ENCODE results near the gene SDK1.
"Not testable (repeated sequence)": the region's sequence is repeated elsewhere in the genome, so short reads cannot be mapped to it uniquely, and the experiment has no call there.

SDK1 gene

GRCh38 chr7:4198301-4198700 is 897.2 kb downstream of the SDK1 start:
- no peak for DNase-seq

- no peak for DNase-seq
These were observed 899.6 kb downstream of the SDK1 start for GRCh38 chr7:4200546-4201094.

- DNase-seq = no peak
These were observed 900.5 kb downstream of the SDK1 start for GRCh38 chr7:4201566-4201965.

DNA sequence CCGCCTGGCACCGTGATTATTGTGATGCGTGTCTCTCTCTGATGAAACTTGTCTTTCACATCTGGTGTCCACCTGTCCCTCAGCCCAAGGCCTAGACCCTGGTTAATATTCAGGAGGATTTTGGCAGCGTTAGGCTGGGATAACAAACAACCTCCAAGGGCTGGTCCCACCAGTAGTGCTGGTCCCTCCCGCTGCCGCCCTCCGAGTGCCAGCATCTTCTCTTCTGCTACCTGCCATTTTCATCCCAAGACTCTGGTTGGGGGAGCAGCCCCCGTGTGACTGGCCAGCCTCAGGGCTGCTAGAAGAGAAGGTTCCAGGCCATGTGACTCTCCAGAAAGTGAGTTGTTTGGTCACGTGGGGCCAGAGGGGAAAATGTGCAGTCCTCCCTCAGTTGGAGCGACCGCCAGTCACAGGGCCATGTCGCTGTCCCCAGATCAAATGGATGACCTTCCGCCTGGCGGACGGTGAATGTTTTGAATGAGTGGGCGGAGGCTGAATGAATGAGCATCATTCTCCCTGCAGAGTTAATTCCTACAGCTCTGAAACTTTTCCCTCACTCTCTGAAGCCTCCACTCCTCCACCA is 901.2 kb downstream of the SDK1 start:
- DNase-seq = no peak

GRCh38 chr7:4202954-4203353 is 901.9 kb downstream of the SDK1 start:
- no peak for DNase-seq

- no peak for DNase-seq
These were observed 902.8 kb downstream of the SDK1 start for GRCh38 chr7:4203626-4204512.

- DNase-seq = no peak
These were observed 903.6 kb downstream of the SDK1 start for GRCh38 chr7:4204513-4205165.

- DNase-seq = no peak
These were observed 904.8 kb downstream of the SDK1 start for GRCh38 chr7:4205828-4206227.

- DNase-seq = no peak
These were observed 906.0 kb downstream of the SDK1 start for GRCh38 chr7:4207011-4207410.

DNA sequence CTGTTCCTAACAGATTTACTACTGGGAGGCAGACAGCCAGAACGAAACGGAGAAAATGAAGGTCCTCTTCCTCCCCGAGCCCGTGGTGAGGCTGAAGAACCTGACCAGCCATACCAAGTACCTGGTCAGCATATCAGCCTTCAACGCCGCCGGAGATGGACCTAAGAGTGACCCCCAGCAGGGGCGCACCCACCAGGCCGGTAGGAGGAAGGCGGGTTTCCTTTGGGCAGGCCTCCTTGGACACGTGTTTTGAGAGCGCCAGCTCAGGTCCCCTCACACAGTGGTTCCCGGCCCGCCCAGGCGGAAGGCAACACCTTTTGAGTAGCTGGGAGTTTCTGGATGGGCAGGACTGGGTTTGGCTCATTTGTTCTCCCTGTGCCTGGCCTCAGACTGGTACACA is 907.0 kb downstream of the SDK1 start:
- DNase-seq = no peak

DNA sequence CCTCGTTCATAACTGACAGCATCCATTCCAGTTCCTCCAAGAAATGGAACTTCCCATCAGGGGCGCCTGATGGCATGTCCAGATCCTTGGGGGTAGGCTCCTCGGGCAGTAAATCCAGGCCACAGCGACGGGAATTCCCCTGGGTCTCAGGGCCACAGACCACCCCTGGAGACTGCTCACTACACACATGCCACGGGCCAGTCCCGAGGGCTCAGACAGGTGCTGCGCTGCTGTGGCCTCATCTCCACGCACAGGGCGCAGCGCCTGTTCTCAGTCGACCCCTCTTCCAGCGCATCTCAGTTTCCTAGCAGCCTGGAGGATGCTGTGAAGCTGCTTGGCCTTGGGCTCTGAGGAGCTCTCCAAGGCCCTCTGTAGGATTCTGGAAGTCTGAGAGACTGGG is 907.5 kb downstream of the SDK1 start:
- DNase-seq = no peak

GRCh38 chr7:4209126-4209525 is 908.1 kb downstream of the SDK1 start:
- no peak for DNase-seq

DNA sequence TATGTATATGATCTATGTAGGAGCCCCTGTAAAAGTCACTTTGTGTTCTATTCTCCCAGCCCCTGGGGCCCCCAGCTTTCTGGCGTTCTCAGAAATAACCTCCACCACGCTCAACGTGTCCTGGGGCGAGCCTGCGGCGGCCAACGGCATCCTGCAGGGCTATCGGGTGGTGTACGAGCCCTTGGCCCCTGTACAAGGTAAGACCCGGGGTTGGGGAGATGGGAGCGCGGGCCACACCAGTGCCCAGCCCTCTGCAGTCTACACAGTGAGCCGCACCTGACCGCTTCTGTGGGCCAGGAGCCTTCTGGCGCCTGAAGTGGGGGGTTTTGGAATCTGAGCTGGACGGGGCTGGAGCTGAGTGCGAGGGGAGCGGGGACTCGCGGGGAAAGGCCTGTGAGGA is 908.9 kb downstream of the SDK1 start:
- no peak for DNase-seq

DNA sequence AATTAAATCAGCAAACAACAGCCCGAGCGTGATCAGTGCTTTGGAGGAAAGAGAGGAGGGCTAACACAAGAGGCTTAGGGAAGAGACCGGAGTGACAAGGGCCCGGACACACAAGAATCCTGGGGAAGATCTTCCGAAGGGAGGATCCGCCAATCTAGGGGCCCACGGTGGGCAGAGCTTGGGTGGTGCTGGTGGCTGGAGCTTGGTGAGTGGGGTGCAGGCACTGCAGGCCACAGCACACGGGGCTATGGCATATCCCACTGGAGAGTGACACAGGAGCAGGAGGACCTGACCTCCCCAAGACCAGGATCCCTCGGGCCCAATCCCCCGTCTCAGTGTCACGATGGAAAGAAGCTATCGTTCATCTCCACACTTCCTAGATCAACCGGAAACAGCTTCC is 909.8 kb downstream of the SDK1 start:
- DNase-seq = no peak

DNA sequence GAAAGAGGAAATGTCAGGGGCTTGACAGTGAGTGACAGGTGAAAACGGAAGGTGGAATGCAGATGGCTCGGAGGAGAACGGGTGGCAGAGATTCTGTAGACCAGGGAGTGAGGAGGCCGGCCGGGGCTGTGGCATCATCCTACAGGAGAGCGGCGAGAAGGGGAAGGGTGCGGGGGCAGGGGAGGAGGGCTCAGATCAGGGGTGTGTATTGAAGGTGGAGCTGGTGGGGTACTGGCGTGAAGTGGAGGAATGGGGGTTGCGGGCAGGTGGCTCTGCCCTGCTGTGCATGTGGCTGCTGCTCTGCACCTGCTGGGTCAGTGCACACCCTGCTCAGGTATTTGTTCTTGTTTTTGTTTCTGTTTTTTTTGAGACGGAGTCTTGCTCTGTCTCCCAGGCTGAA is 910.2 kb downstream of the SDK1 start:
- DNase-seq = no peak

DNA sequence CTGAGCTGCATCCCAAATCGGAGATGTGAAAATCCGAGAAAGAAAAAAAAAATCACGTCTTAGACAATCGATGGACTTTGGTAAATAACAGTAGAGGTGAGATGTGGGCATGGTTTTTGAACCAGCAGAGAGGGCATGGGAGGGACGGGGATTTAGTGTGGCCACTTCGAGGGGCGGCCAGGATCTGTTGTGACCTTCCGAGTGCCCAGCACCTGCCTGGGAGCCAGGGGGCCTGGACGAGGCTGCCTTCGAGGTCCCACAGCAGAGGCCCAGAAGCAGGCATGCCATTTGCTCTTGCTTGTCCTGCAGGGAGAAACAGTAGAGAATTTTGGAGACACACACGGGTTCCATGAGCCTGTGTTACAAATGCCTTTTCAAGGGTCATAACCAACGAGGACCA is 911.3 kb downstream of the SDK1 start:
- DNase-seq = no peak

DNA sequence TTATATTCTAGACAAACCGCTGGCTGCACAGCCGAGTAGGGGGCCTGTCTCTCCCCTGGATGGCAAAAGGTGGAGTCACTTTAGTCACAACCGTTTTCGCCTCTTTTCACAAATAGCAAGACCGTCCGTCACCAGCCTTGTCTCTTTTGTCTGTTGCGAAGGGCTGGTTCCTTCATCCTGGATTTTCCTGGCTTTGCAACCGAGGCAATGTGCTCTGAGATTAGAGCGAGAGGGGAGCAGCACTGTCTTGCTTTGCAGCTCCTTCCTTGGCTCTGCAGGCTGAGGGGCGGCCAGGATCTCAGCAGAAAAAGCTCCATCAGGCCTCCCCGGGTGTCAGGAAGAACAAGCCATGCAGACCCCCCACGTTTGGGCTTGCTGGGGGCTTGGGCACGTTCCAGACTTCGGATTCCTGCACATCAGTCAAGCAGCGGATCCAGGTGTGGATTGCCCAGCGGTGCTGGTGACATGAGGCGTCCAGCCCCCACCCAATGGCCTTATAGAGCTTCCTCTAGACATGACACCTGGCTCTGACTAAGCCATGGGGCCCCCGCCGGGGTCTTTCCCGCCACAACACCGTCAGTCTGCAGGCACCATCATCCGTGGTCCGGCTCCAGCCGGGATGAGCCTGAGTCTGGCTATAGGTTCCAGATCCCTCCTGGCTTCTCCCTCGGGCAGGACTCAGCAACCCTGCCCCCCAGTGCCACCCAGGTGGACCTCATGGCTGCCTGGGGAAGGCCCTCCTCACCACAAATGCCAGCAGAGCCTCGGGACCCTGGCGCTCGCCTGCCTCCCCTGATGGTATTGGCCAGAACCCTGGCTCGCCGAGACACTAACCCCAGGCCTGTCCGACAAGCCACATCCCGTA is 913.5 kb downstream of the SDK1 start:
- DNase-seq = no peak

GRCh38 chr7:4215176-4215720 is 914.2 kb downstream of the SDK1 start:
- DNase-seq = no peak

GRCh38 chr7:4216016-4216415 is 915.0 kb downstream of the SDK1 start:
- DNase-seq = no peak

DNA sequence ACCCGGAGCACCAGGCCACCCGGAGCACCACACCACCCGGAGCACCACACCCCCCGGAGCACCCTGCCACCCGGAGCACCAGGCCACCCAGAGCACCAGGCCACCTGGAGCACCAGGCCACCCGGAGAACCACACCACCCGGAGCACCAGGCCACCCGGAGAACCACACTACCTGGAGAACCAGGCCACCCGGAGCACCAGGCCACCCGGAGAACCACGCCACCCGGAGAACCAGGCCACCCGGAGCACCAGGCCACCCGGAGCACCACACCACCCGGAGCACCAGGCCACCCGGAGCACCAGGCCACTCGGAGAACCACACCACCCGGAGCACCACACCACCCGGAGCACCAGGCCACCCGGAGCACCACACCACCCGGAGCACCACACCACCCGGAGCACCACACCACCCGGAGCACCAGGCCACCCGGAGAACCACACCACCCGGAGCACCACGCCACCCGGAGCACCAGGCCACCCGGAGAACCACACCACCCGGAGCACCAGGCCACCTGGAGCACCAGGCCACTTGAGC is 916.1 kb downstream of the SDK1 start:
- DNase-seq = not testable (repeated sequence)

GRCh38 chr7:4218481-4218880 is 917.4 kb downstream of the SDK1 start:
- DNase-seq = no peak

GRCh38 chr7:4220011-4220410 is 919.0 kb downstream of the SDK1 start:
- DNase-seq = no peak
